NCI-H524 treated with DMSO at 0.1 percent for 48 hours (cell line): Measurements from ENCODE around the gene ACOT8.
A peak's percentile ranks its signal among the peaks of the same experiment; 100 is the strongest.
"Not testable (repeated sequence)": the region's sequence is repeated elsewhere in the genome, so short reads cannot be mapped to it uniquely, and the experiment has no call there.

Experiments
- DNase-seq: peaks from one replicate; lab custom pipeline; 2025; lab: John Stamatoyannopoulos, UW

ACOT8 gene

GRCh38 chr20:45887346-45887715 is 30.1 kb upstream of the ACOT8 start, which contains the start of gene SPATA25:
Gene SPATA25 (minus strand): TSS chr20:45887622. CDS start chr20:45887590, 32 bp downstream.
- DNase-seq, result no peak

GRCh38 chr20:45886590-45887345 is 29.6 kb upstream of the ACOT8 start:
- DNase-seq, result no peak

- DNase-seq, result no peak
Observed at GRCh38 chr20:45883100-45883469, 25.9 kb upstream of the ACOT8 start.

GRCh38 chr20:45882469-45883099 is 25.4 kb upstream of the ACOT8 start:
- no peak for DNase-seq

GRCh38 chr20:45880988-45881788 is 24.0 kb upstream of the ACOT8 start, which contains the start of gene ZSWIM1:
Gene ZSWIM1 (plus strand): TSS chr20:45881227. CDS start chr20:45882593, 1,366 bp downstream.
- DNase-seq, result peak; percentile 89

- DNase-seq, result no peak
Observed at GRCh38 chr20:45878076-45878761, 21.0 kb upstream of the ACOT8 start.

- no peak for DNase-seq
Observed at GRCh38 chr20:45874576-45874975, 17.4 kb upstream of the ACOT8 start.

- DNase-seq, result not testable (repeated sequence)
Observed at GRCh38 chr20:45874104-45874481, 16.9 kb upstream of the ACOT8 start.

- DNase-seq, result no peak
Observed at GRCh38 chr20:45873409-45874103, 16.4 kb upstream of the ACOT8 start.

- DNase-seq, result no peak
Observed at GRCh38 chr20:45872626-45873025, 15.4 kb upstream of the ACOT8 start.

- DNase-seq, result no peak
Observed at GRCh38 chr20:45867819-45868176, 10.6 kb upstream of the ACOT8 start.

- DNase-seq, result no peak
Observed at GRCh38 chr20:45867136-45867818, 10.1 kb upstream of the ACOT8 start.

GRCh38 chr20:45866454-45866853 is 9.3 kb upstream of the ACOT8 start:
- no peak for DNase-seq

GRCh38 chr20:45863543-45864470 is 6.6 kb upstream of the ACOT8 start:
- no peak for DNase-seq

- no peak for DNase-seq
Observed at GRCh38 chr20:45861221-45862075, 4.3 kb upstream of the ACOT8 start.

- no peak for DNase-seq
Observed at GRCh38 chr20:45860560-45861220, 3.5 kb upstream of the ACOT8 start.

- no peak for DNase-seq
Observed at GRCh38 chr20:45859916-45860315, 2.7 kb upstream of the ACOT8 start.

- DNase-seq, result no peak
Observed at GRCh38 chr20:45857882-45858216, 657 bp upstream of the ACOT8 start.

- DNase-seq, result no peak
Observed at GRCh38 chr20:45853484-45853883, 3.7 kb downstream of the ACOT8 start.
